Retinal pigment epithelial cell (primary cell): ENCODE measurements around the gene PDCD1LG2.

Source experiments
- DNase-seq: peaks from one replicate; pipeline ENCODE4 v3.0.0-alpha.2; 2010; ENCODE audit warnings: low read depth
- H3K4me3 ChIP-seq: 2 replicates; pipeline ENCODE4 v1.5.1; 2011; ENCODE audit warnings: mild to moderate bottlenecking, low read length, control low read depth, moderate library complexity
- CTCF ChIP-seq: conservative IDR thresholded peaks from 2 replicates; pipeline ENCODE4 v1.5.1; 2011; ENCODE audit warnings: low read depth, low read length, control low read depth, inconsistent platforms

Gene PDCD1LG2

GRCh38 chr9:5532790-5533189, 22.5 kb downstream of the PDCD1LG2 start:
- TF ChIP-seq CTCF, result no peak
- no peak overlapping the region for H3K4me3 ChIP-seq
- DNase-seq, result no peak

- no peak for DNase-seq
- no peak for TF ChIP-seq CTCF
- H3K4me3 ChIP-seq, result no peak overlapping the region
Measured at GRCh38 chr9:5536684-5537083, 26.4 kb downstream of the PDCD1LG2 start.

GRCh38 chr9:5543875-5544702, 33.8 kb downstream of the PDCD1LG2 start:
- H3K4me3 ChIP-seq, result no peak overlapping the region
- no peak for TF ChIP-seq CTCF
- no peak for DNase-seq

GRCh38 chr9:5549658-5550650, 39.6 kb downstream of the PDCD1LG2 start:
- H3K4me3 ChIP-seq, result no peak overlapping the region
- DNase-seq, result no peak
- no peak for TF ChIP-seq CTCF

GRCh38 chr9:5551368-5552150, 41.2 kb downstream of the PDCD1LG2 start:
- no peak for DNase-seq
- no peak overlapping the region for H3K4me3 ChIP-seq
- no peak for TF ChIP-seq CTCF

GRCh38 chr9:5552301-5552700, 42.0 kb downstream of the PDCD1LG2 start:
- no peak for TF ChIP-seq CTCF
- DNase-seq, result no peak

More at GRCh38 chr9:5552301-5552700, 42.0 kb downstream of the PDCD1LG2 start:
- H3K4me3 ChIP-seq, result no peak overlapping the region
